Thymus (tissue), 11 donors: ENCODE results near the gene KCND1. TPM values are rescaled to one million over a fixed set of nuclear protein-coding genes. Genes with fewer than 3 reads are reported as not detected.

ENCODE experiments used
- DNase-seq, 9 donors: peaks; one replicate each; pipeline ENCODE4 v3.0.0-alpha.2; 2013; ENCODE audit warnings: low spot score in 9 of 9, low read depth in 6 of 9, missing footprints in 1 of 9
- H3K27ac ChIP-seq, 2 donors: one replicate each; pipeline ENCODE4 v1.5.1; 2013; ENCODE audit warnings: control low read depth in 1 of 2, low read depth in 1 of 2, low read length in 1 of 2, mild to moderate bottlenecking in 1 of 2, moderate library complexity in 1 of 2
- H3K27me3 ChIP-seq, 2 donors: one replicate each; pipeline ENCODE4 v1.5.1; 2013; ENCODE audit warnings: low read length in 1 of 2; ENCODE audit not compliant: control insufficient read depth in 2 of 2, insufficient read depth in 1 of 2
- H3K36me3 ChIP-seq, 2 donors: one replicate each; pipeline ENCODE4 v1.5.1; 2013; ENCODE audit warnings: low read length in 1 of 2, mild to moderate bottlenecking in 1 of 2, moderate library complexity in 1 of 2; ENCODE audit not compliant: control insufficient read depth in 2 of 2, insufficient read depth in 2 of 2
- H3K4me1 ChIP-seq, 2 donors: one replicate each; pipeline ENCODE4 v1.5.1; 2013; ENCODE audit warnings: low read length in 2 of 2; ENCODE audit not compliant: control insufficient read depth in 2 of 2, insufficient read depth in 2 of 2
- H3K4me3 ChIP-seq, 2 donors: one replicate each; pipeline ENCODE4 v1.5.1; 2013; ENCODE audit warnings: low read length in 2 of 2, control low read depth in 1 of 2, mild to moderate bottlenecking in 1 of 2
- H3K9me3 ChIP-seq, 2 donors: one replicate each; pipeline ENCODE4 v1.5.1; 2013; ENCODE audit warnings: low read length in 1 of 2, mild to moderate bottlenecking in 1 of 2; ENCODE audit not compliant: control insufficient read depth in 2 of 2, insufficient read depth in 1 of 2
- WGBS: extraction: QIAGEN DNeasy Blood & Tissue Kit; methylation state at CpG from one replicate; pipeline ENCODE4 v1.1.7; 2013; 5-methylcytosine and 5-hydroxymethylcytosine counted together
- polyA plus RNA-seq: library from polyadenylated mRNA; stranded (reverse); fragments of 200-250 nt; gene quantifications from one replicate; pipeline ENCODE4 v1.2.3, GENCODE V29; 2013
- total RNA-seq: library from RNA; stranded (reverse); fragments of 120-200 nt; gene quantifications from one replicate; pipeline ENCODE4 v1.2.4, GENCODE V29; 2013
- donor health status: healthy.

KCND1 gene
- total and polyA plus RNA-seq, 2 donors = 0.19 to 3.1 TPM

GRCh38 chrX:48948589-48948988 is 23.1 kb downstream of the KCND1 start:
- H3K4me1 ChIP-seq = peaks cover 6 to 12% of the 10 kb centered on the region in 2 donors
- WGBS = 100% methylated on average over 1 of the region's 1 CpG
- DNase-seq = no peak
- H3K36me3 ChIP-seq = peaks cover 2 to 10% of the 10 kb centered on the region in 2 donors
- no peak overlapping the region for H3K27ac ChIP-seq
- no peaks in the 10 kb centered on the region for H3K27me3 ChIP-seq
- H3K4me3 ChIP-seq = no peak overlapping the region
- no peaks in the 10 kb centered on the region for H3K9me3 ChIP-seq

GRCh38 chrX:48945517-48946348 is 25.9 kb downstream of the KCND1 start:
- Histone ChIP-seq H3K27me3 (no peaks in the 10 kb centered on the region), H3K4me1 (peaks cover 11 to 24% of the 10 kb centered on the region in 2 donors), H3K4me3 (no peak overlapping the region), H3K9me3 (no peaks in the 10 kb centered on the region), H3K27ac (no peak overlapping the region), H3K36me3 (peaks cover 0 to 12% of the 10 kb centered on the region in 2 donors)
- peak in 1 of 9 donors; percentile 63 for DNase-seq
- WGBS = 65% methylated on average over 8 of the region's 8 CpGs

- Histone ChIP-seq H3K27me3 (no peaks in the 10 kb centered on the region), H3K27ac (no peak overlapping the region), H3K4me1 (peaks cover 25 to 50% of the 10 kb centered on the region in 2 donors), H3K9me3 (no peaks in the 10 kb centered on the region), H3K4me3 (no peak overlapping the region), H3K36me3 (peaks cover 3 to 7% of the 10 kb centered on the region in 2 donors)
- 97% methylated on average over 2 of the region's 2 CpGs for WGBS
- DNase-seq = no peak
Measured at GRCh38 chrX:48942895-48943294, 28.7 kb downstream of the KCND1 start.

- Histone ChIP-seq H3K4me1 (peaks cover 45 to 67% of the 10 kb centered on the region in 2 donors), H3K4me3 (no peak overlapping the region)
Measured at GRCh38 chrX:48940404-48940955, 31.2 kb downstream of the KCND1 start.

GRCh38 chrX:48939524-48940228 is 32.0 kb downstream of the KCND1 start:
- H3K9me3 ChIP-seq = no peaks in the 10 kb centered on the region
- H3K27me3 ChIP-seq = no peaks in the 10 kb centered on the region
- peak overlapping the region; percentile 84 to 92 for H3K27ac ChIP-seq
- peak overlapping the region; percentile 6 to 15 for H3K4me3 ChIP-seq
- 12% methylated on average over 3 of the region's 3 CpGs for WGBS
- peaks cover 45 to 73% of the 10 kb centered on the region in 2 donors for H3K4me1 ChIP-seq
- DNase-seq = peak in 2 of 9 donors; percentile 41 to 73
- H3K36me3 ChIP-seq = peaks cover 10 to 15% of the 10 kb centered on the region in 2 donors

More at GRCh38 chrX:48940404-48940955, 31.2 kb downstream of the KCND1 start:
- Histone ChIP-seq H3K27me3 (no peaks in the 10 kb centered on the region), H3K27ac (peak overlapping the region; percentile 84 to 92), H3K36me3 (peaks cover 6 to 7% of the 10 kb centered on the region in 2 donors), H3K9me3 (no peaks in the 10 kb centered on the region)
- 59% methylated on average over 2 of the region's 2 CpGs for WGBS
- DNase-seq = no peak

GRCh38 chrX:48938721-48939425 is 32.8 kb downstream of the KCND1 start:
- Histone ChIP-seq H3K27ac (peak overlapping the region; percentile 84 to 92), H3K9me3 (no peaks in the 10 kb centered on the region), H3K4me1 (peaks cover 45 to 73% of the 10 kb centered on the region in 2 donors), H3K36me3 (peaks cover 18 to 23% of the 10 kb centered on the region in 2 donors), H3K4me3 (peak overlapping the region; percentile 14 to 16), H3K27me3 (no peaks in the 10 kb centered on the region)
- DNase-seq = peak in 4 of 9 donors; percentile 62 to 88 (median 70)
- 5% methylated on average over 1 of the region's 1 CpG for WGBS

- H3K4me3 ChIP-seq = peak overlapping the region; percentile 32 to 38
- peak overlapping the region; percentile 91 to 92 for H3K27ac ChIP-seq
- peaks cover 43 to 71% of the 10 kb centered on the region in 2 donors for H3K4me1 ChIP-seq
- no peaks in the 10 kb centered on the region for H3K9me3 ChIP-seq
- DNase-seq = peak in 6 of 9 donors; percentile 68 to 94 (median 82)
- peaks cover 20 to 34% of the 10 kb centered on the region in 2 donors for H3K36me3 ChIP-seq
- no peaks in the 10 kb centered on the region for H3K27me3 ChIP-seq
- under 1% methylated on average over 9 of the region's 9 CpGs for WGBS
Measured at GRCh38 chrX:48937054-48937907, 34.4 kb downstream of the KCND1 start.
